GM06990 (cell line): ENCODE measurements around the gene CCIN.

Source experiments
- DNase-seq: peaks from one replicate; pipeline ENCODE4 v3.0.0-alpha.2; 2011; ENCODE audit not compliant: insufficient read length; ENCODE audit errors: extremely low read depth
- H3K27me3 ChIP-seq: replicated peaks from 2 replicates; pipeline ENCODE4 v1.6.0; 2011; ENCODE audit warnings: low read length; ENCODE audit not compliant: control insufficient read depth, insufficient read depth
- H3K36me3 ChIP-seq: 2 replicates; pipeline ENCODE4 v1.5.1; 2011; ENCODE audit warnings: low read length; ENCODE audit not compliant: control insufficient read depth, insufficient read depth
- H3K4me3 ChIP-seq: replicated peaks from 2 replicates; pipeline ENCODE4 v1.5.1; 2011; ENCODE audit warnings: low read depth, mild to moderate bottlenecking, control low read depth, low read length
- TF ChIP-seq, protein P1 (sequence below): IDR thresholded peaks from 2 replicates; pipeline ENCODE4 v1.5.1; 2011; ENCODE audit warnings: low read length, control low read depth, mild to moderate bottlenecking, inconsistent platforms; ENCODE audit not compliant: insufficient read depth, poor library complexity, severe bottlenecking

CCIN gene

DNA sequence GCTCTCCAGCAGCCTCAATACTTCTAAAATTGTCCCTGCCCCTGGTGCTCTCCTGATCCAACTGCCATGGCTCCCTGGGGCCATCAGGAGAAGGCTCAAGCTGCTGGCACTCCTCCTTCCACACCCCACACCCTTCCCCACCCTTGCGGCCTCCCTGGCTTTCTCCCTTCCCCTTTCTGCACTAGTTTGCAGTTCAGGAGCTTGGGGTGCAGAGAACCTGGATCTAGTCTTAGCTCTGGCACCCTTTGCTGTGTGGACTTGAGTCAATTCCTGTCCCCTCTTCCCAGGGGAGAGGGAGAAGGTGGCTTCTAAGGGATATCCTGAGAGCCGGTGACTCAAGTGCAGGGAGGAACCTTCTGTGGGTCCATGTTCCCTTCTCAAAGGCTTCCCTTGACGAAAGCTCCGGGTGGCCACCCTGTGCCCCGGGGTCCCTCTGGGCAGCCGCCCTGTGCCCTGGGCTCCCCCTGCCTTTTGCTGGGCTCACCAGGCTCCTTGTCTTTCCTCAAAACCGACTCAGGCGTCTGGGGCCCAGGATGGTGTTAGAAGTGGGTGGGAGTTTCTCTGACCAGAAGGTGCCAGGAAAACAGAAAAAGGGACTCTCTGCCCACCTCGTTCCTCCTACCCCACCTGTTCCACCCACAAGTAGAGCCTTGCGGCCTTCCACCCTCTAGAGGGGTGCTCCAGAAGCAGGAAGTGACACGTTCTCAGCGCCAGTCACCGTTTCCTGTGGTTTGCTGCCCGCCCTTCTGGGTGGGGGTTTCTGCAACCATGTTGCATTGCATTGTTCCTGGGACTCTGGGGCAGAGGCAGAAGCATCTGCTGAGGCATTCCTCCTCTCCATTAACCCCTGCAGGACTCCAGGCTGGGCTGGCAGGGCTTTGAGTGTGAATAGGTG, 17.6 kb upstream of the CCIN start:
- peak; percentile 80 for DNase-seq
- TF ChIP-seq, protein P1, sequence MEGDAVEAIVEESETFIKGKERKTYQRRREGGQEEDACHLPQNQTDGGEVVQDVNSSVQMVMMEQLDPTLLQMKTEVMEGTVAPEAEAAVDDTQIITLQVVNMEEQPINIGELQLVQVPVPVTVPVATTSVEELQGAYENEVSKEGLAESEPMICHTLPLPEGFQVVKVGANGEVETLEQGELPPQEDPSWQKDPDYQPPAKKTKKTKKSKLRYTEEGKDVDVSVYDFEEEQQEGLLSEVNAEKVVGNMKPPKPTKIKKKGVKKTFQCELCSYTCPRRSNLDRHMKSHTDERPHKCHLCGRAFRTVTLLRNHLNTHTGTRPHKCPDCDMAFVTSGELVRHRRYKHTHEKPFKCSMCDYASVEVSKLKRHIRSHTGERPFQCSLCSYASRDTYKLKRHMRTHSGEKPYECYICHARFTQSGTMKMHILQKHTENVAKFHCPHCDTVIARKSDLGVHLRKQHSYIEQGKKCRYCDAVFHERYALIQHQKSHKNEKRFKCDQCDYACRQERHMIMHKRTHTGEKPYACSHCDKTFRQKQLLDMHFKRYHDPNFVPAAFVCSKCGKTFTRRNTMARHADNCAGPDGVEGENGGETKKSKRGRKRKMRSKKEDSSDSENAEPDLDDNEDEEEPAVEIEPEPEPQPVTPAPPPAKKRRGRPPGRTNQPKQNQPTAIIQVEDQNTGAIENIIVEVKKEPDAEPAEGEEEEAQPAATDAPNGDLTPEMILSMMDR, result no peak
- H3K4me3 ChIP-seq, result peak overlapping the region; percentile 29
- no peaks in the 10 kb centered on the region for H3K27me3 ChIP-seq
- H3K36me3 ChIP-seq, result no peaks in the 10 kb centered on the region

DNA sequence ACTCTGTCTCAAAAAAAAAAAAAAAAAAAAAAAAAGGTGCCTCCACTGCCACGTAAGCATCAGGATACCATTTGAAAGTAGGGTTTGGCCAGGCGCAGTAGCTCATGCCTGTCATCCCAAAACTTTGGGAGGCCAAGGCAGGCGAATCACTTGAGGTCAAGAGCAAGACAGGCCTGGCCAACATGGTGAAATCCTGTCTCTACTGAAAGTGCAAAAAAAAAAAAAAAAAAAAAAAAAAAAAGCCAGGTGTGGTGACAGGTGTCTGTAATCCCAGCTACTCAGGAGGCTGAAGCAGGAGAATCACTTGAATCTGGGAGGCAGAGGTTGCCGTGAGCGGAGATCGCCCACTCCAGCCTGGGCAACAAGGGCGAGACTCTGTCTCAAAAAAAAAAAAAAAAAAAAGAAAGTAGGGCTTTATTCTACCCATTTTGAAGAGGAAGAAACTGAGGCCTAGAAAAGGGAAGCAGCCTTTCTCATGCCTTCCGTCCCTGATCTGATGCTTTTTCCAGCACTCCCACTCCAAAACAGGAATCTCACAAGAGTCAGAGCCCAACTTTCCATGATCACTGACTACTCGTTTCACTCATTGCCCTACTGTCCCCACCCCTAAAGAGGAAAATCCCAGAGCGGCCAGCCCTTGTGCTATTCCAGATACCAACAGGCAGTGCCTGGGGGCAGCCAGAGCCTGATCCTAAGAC, 16.3 kb upstream of the CCIN start:
- H3K27me3 ChIP-seq, result no peaks in the 10 kb centered on the region
- H3K36me3 ChIP-seq, result no peaks in the 10 kb centered on the region
- TF ChIP-seq, protein P1, result no peak
- DNase-seq, result no peak
- no peak overlapping the region for H3K4me3 ChIP-seq

DNA sequence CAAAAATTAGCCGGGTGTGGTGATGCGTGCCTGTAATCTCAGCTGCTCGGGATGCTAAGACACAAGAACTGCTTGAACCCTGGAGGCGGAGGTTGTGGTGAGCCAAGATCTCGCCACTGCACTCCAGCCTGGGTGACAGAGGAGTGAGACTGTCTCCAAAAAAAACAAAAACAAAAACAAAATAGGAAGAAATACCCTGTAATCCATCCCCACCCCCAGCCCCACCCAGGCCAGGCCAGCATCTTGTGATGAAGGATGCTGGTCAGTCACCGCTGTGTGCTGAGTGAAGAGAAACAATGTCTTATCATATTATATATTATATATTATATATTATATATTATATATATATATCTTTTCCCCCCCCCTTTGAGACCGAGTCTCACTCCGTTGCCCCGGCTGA, 15.4 kb upstream of the CCIN start:
- Histone ChIP-seq H3K4me3 (no peak overlapping the region), H3K36me3 (no peaks in the 10 kb centered on the region), H3K27me3 (no peaks in the 10 kb centered on the region)
- DNase-seq, result no peak
- TF ChIP-seq, protein P1, result no peak

DNA sequence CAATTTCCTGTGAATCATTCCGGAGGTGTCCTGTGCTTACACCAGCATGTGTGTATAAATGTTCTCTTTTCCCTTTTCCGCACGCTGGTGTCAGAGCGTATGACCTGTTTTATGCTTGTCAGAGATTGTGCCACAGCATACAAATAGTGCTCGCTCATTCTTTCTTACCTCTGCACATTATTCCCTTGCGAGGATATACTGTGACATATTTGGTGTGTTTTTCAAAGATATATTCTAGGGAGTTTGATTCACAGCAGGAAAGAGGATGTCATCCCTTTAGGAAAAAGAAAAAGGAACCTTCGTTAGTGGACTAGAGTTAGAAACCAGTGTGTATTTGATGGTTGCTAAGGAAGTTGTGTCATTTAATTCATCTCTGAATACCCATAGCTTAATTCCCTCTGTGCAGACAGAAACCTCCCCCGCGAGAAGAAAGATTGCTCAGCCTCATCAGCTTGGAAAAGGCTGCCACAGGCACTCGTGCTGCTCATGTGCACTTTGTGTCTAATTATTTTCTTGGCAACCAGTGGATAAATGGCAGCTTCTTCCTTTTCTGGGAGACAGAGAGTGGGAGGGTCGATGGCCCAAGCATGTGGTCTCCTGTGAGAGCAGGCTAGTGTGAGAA, 14.7 kb upstream of the CCIN start:
- no peak for DNase-seq
- Histone ChIP-seq H3K27me3 (no peaks in the 10 kb centered on the region), H3K36me3 (no peaks in the 10 kb centered on the region), H3K4me3 (no peak overlapping the region)
- TF ChIP-seq, protein P1, result no peak

DNA sequence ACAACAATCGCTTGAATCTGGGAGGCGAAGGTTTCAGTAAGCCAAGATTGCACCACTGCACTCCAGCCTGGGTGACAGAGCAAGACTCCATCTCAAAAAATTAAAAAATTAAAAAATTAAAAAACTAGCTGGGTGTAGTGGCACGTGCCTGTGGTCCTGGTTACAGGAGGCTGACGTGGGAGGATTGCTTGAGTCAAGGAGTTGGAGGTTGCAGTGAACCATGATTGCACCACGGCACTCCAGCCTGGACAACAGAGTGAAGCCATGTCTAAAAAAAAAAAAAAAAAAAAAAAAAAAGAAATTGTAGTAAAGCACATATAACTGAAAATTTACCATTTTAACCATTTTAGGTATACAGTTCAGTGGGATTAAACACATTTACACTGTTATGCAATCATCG, 13.1 kb upstream of the CCIN start:
- H3K4me3 ChIP-seq, result no peak overlapping the region
- TF ChIP-seq, protein P1, result no peak
- DNase-seq, result no peak
- no peaks in the 10 kb centered on the region for H3K27me3 ChIP-seq
- H3K36me3 ChIP-seq, result no peaks in the 10 kb centered on the region
